Stimulated activated CD4-positive, alpha-beta T cell treated with anti-CD3 and anti-CD28 coated beads, TNF-alpha, amount 100 ng/mL, for 48 hours (primary cell): Measurements from ENCODE around the gene WAPL.

Source experiments
- DNase-seq, 3 donors: peaks; one replicate each; pipeline ENCODE4 v3.0.0-alpha.2; 2020; ENCODE audit warnings: low read depth in 3 of 3

The WAPL gene

GRCh38 chr10:86461963-86462804 lies 59.4 kb downstream of the WAPL start:
- no peak for DNase-seq

DNA sequence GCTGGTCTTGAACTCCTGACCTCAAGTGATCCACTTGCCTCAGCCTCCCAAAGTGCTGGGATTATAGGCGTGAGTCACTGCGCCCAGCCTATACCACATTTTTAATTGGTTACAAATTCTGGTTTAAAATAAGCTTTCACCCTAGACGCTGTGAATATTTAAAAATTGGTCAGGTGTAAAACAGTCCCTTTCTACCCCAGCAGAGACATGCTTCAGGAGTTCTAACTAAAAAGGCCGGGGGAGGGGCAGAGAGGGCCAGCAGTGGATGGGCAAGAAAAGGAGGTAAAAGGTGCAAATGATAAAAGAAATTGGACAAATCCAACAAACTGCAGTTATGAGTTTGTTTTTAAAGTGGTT lies 70.0 kb downstream of the WAPL start:
- DNase-seq: no peak

DNA sequence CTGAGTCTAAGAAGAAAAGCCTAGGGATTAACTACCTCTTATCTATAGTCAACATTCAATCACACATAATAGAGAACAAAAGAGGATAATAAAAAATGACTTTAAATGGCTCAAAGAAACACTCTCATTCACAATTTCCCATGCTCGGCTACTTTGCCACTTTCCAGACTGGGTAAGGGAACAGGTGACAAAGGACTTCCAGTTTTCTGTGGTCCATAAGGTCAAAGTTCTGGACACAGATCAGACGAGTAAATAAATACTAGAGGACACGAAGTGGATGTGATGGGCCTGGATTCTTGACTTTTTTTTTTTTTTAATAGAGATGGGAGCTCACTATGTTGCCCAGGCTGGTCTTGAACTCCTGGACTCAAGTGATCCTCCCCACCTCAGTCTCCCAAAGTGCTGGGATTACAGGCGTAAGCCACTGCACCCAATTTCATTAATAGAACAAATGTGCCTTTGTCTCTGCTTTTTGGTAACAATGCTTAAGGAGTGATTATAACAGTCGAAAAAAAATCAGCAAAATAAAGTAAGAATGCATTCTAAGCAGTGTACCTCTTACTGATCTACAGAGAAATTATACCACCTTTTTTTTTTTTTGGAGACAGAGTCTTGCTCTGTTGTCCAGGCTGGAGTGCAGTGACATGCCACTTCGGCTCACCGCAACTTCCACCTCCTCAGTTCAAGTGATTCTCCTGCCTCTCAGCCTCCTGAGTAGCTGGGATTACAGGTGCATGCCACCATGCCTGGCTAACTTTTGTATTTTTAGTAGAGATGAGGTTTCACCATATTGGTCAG lies 70.6 kb downstream of the WAPL start:
- no peak for DNase-seq

- no peak for DNase-seq
Measured at GRCh38 chr10:86449926-86450558, 71.5 kb downstream of the WAPL start.

DNA sequence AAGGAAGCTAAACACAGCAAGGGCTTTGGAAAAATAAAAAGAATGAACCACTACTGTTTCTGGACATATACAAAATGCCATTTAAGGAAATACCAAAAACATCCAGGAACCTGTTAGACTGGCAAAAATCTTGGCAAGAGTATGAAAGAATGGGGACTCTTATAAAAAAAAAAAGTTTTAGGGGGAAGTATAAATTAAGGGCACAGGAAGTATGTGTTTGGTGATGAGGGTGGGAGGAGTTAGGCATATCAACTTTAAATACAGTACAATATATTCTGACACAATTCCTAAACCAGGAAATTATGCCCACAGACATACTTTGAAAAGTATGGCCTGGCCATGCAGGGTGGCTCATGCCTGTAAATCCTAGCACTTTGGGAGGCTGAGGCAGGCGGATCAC lies 74.2 kb downstream of the WAPL start:
- no peak for DNase-seq

- no peak for DNase-seq
Measured at GRCh38 chr10:86446987-86447386, 74.6 kb downstream of the WAPL start.

DNA sequence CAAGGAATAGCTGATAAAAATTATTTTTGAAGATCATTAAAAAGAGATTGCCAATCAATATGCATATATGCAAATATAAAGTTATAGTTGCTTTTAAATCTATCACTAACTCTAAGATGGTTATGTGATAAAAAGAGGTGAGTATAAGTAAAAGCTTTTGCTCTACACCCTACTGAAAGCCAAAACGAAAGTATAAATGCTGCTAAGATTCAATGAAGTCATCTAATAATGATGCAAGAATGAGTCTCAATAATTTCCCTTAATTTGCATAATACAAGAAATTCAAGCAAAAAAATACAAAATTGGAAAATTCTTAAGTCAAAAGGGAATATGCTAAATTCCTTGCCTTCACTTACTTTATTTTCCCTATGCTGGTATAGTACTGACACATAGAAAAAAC lies 75.2 kb downstream of the WAPL start:
- DNase-seq: no peak

DNA sequence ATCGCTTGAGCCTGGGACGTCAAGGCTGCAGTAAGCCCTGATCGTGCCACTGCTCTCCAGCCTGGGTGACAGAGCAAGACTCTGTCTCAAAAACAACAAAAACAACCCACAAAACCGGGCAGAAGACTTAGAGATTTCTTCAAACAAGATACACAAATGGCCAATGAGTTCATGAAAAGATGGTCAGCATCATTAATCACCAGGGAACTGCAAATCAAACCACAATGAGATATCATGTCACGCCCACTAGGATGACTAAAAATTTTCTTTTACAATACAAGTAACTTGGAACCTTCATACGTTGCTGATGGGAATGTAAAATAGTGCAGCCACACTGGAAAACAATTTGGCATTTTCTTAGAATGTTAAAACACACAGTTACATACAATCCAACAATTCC lies 77.7 kb downstream of the WAPL start:
- no peak for DNase-seq

- DNase-seq: no peak
Measured at GRCh38 chr10:86443069-86443468, 78.5 kb downstream of the WAPL start.

DNA sequence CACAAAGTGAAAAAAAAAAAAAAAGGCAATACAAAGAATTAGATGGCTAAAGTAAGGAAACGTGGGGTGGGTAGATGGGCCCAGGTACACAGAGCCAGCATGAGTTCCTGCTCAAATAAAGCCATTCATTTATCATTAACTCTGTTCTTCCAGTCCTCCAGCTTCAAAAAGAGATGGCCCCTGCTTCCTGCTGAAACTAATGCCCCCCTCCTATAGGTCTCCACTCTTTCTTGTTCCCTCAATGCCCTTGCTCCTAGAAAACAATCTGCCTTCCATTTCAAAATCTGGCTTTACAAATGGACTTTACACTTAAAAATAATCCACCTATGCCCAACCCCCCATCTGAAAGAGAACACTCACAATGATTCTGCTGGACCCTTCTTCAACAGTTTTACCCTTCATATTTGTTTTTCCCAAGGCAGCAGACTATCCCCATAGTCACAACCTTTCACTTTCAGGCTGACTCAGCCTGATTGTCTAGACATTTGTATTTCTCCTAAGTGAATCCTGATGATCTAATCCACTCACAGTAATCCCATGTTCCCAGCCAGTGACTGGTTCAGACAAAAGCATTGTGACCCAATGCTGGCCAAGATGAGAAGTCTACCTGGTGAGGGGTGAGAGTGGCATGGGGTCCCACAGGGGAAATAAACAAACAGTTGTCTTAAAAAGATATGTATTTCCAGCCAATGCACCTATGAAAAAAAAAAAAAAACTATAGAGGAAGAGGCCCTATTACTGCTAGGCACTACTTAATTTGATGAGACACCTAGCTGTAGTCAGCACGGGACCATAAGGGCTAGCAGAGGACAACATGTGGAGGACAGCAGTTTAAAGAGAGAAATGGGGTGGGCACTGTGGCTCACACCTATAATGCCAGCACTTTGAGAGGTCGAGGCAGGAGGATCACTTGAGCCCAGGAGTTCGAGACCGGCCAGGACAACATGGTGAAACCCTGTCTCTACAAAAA lies 80.4 kb downstream of the WAPL start:
- no peak for DNase-seq

- no peak for DNase-seq
Measured at GRCh38 chr10:86439544-86439943, 82.0 kb downstream of the WAPL start.

GRCh38 chr10:86438091-86438749 lies 83.4 kb downstream of the WAPL start:
- no peak for DNase-seq

GRCh38 chr10:86437447-86437846 lies 84.1 kb downstream of the WAPL start:
- DNase-seq: no peak

- DNase-seq: no peak
Measured at GRCh38 chr10:86436963-86437362, 84.6 kb downstream of the WAPL start.

DNA sequence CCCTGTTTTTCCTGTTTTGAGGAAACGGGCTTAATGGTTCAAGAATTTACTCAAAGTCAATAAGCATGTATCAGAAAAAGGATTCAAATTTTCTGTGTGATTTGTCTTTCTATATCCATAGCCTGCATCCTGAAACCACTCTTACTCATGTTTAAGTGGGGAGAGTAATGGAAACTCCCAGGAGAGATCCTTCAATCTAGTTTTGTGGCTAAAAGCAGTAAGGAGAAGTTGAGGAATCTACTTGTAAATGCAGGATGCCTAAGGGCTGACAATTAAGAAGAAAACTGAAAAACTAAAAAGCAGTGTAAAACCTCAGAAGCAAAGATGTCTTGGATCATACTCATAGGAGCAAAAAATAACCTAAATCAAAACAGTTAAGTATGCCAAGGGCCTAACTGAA lies 86.9 kb downstream of the WAPL start:
- no peak for DNase-seq

DNA sequence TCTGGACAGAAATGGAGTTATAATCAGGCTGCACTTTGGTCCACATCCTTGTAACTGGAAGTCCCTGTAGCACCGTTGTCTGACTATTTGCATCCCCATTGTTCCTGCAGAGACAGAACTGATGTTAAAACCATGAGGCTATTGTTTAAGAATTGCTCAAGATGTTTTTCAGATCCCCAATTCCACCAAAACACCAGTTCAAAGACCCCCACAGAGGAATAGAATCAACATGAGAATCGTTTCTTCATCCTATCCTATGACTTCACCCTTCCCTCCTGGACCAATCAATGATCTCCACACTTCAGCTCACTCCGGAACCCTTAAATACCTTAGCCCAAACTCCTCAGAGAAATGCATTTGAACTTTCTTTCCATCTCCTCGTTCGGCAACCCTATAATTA lies 97.9 kb downstream of the WAPL start:
- DNase-seq: no peak

DNA sequence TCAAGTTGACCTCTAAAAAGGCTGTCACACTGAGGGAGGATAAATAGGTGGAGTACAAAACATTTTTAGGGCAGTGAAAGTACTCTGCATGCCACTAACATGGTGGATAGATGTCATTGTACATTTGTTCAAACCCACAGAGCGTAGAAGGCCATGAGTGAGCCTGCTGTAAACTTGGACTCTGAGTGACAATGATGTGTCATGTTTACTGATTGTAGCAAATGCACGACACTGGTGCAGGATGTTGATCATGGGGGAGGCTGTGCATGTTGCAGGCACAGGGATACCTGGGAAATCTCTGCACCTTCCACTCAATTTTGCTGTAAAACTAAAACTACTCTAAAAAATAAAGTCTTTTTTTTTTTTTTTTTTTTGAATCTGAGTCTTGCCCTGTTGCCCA lies 102.5 kb downstream of the WAPL start:
- no peak for DNase-seq

DNA sequence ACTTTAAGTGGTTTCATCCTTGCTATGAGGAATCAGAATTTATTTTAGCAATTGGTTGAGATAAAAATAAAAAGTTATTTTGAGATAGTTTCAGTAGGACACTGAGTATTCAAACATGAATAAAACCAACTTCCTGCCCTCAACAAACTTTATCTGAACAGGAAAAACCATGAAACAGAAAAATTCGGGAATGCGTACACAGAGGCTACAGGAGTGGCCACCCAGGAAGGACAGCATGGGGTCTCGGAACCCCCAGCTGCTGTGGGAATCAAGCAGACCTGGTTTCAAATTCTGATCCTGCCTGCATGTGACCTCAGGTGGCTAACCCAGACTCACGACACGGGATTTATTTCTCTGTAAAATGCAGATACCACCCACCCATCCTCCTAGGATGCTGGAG lies 106.0 kb downstream of the WAPL start:
- no peak for DNase-seq

DNA sequence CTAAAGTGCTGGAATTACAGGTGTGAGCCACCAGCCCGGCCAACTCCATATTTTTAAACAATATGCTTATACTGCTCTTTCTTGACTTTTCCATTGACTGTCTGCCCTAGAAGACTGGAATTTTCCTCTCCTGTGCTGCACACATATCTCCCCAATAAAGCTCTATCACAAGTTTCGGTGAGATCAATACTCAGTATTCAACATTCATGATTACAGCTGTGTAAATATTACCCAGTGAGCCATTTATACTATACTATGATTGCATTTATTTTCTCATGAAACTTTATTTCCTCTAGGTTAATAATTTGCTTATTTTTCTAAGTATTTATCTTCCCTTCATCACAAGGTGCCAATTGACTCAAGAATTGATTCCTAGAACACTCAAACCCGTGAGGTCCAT lies 106.5 kb downstream of the WAPL start:
- DNase-seq: no peak

DNA sequence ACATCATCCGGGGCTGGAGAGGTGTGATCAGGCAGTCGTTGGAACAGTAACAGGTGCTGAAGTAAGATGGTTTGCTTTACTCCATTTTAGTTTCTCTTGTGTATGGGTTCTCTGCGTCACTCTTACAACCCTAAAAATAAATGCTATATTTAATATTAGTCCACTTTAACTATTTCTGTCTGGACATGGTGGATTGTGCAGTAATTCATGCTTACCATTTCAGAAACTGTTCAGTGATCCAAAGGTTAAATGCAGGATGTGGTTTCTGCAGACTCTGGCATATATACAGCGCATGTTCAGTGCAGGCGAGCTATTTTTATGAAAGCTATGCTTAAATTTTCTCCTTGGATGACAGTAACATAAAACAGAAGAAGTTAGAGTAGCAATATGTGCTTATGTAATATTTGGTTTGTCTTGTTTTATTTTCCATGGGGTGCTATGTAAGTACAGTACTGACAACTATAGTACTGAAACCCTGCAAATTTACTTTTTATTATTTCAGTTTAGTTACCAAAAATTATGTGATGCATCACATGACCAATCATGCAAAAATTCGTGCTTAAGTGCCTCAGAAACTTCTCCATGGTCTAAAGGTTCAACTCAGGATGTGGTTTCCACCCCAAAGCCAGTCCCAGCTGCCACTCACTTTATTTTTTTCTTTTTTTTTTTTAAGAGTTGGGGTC lies 108.4 kb downstream of the WAPL start:
- DNase-seq: no peak
